NT2/D1 (cell line): ENCODE measurements around the gene ERC1.
A peak's percentile ranks its signal among the peaks of the same experiment; 100 is the strongest.

Source experiments
- DNase-seq: peaks from one replicate; pipeline ENCODE4 v3.0.0-alpha.2; 2011; ENCODE audit warnings: low read depth, low spot score
- H3K27me3 ChIP-seq: 2 replicates; pipeline ENCODE4 v1.6.0; 2011; ENCODE audit warnings: mild to moderate bottlenecking; ENCODE audit not compliant: insufficient read length, insufficient read depth
- H3K36me3 ChIP-seq: 2 replicates; pipeline ENCODE4 v1.6.1; 2011; ENCODE audit warnings: mild to moderate bottlenecking, low read length, mixed read lengths; ENCODE audit not compliant: insufficient read depth, insufficient read length
- H3K4me1 ChIP-seq: 2 replicates; pipeline ENCODE4 v1.5.1; 2011; ENCODE audit not compliant: insufficient read depth, insufficient read length
- H3K4me3 ChIP-seq: 2 replicates; pipeline ENCODE4 v1.5.1; 2011; ENCODE audit warnings: low read depth; ENCODE audit not compliant: insufficient read length
- H3K9ac ChIP-seq: 2 replicates; pipeline ENCODE4 v1.6.0; 2011; ENCODE audit warnings: low read depth; ENCODE audit not compliant: insufficient read length
- H3K9me3 ChIP-seq: 2 replicates; pipeline ENCODE4 v1.5.1; 2011; ENCODE audit warnings: mild to moderate bottlenecking, low read length; ENCODE audit not compliant: insufficient read depth
- SUZ12 ChIP-seq: IDR thresholded peaks from 2 replicates; pipeline ENCODE4 v1.6.1; 2011; ENCODE audit not compliant: insufficient read length, insufficient read depth; ENCODE audit errors: extremely low read depth
- YY1 ChIP-seq: IDR thresholded peaks from 2 replicates; pipeline ENCODE4 v1.6.1; 2011; ENCODE audit not compliant: insufficient read length, insufficient read depth
- ZNF274 ChIP-seq: IDR thresholded peaks from 2 replicates; pipeline ENCODE4 v1.6.1; 2011; ENCODE audit warnings: mild to moderate bottlenecking, low read depth, low read length

ERC1 gene

GRCh38 chr12:1517007-1517406 lies 526.0 kb downstream of the ERC1 start:
- TF ChIP-seq ZNF274: no peak
- no peak for TF ChIP-seq SUZ12
- no peak for TF ChIP-seq YY1
- Histone ChIP-seq H3K27me3 (no peaks in the 10 kb centered on the region), H3K4me1 (peaks cover 11% of the 10 kb centered on the region), H3K4me3 (no peak overlapping the region), H3K9ac (no peak overlapping the region), H3K9me3 (peaks cover 23% of the 10 kb centered on the region), H3K36me3 (no peaks in the 10 kb centered on the region)
- peak; percentile 71 for DNase-seq

- DNase-seq: no peak
- Histone ChIP-seq H3K9ac (no peak overlapping the region), H3K4me3 (no peak overlapping the region), H3K4me1 (peaks cover 12% of the 10 kb centered on the region), H3K36me3 (no peaks in the 10 kb centered on the region), H3K27me3 (no peaks in the 10 kb centered on the region), H3K9me3 (peaks cover 23% of the 10 kb centered on the region)
- TF ChIP-seq ZNF274 (no peak), YY1 (no peak), SUZ12 (no peak)
These were observed 526.9 kb downstream of the ERC1 start for GRCh38 chr12:1517734-1518525.

GRCh38 chr12:1518591-1519516 lies 527.8 kb downstream of the ERC1 start:
- no peak for DNase-seq
- Histone ChIP-seq H3K4me1 (peaks cover 22% of the 10 kb centered on the region), H3K9ac (no peak overlapping the region), H3K36me3 (no peaks in the 10 kb centered on the region), H3K27me3 (no peaks in the 10 kb centered on the region), H3K9me3 (peaks cover 23% of the 10 kb centered on the region), H3K4me3 (no peak overlapping the region)
- no peak for TF ChIP-seq YY1
- no peak for TF ChIP-seq ZNF274
- TF ChIP-seq SUZ12: no peak

GRCh38 chr12:1519642-1520041 lies 528.6 kb downstream of the ERC1 start:
- TF ChIP-seq ZNF274: no peak
- no peak for TF ChIP-seq SUZ12
- no peak for TF ChIP-seq YY1
- no peak for DNase-seq
- Histone ChIP-seq H3K36me3 (no peaks in the 10 kb centered on the region), H3K27me3 (no peaks in the 10 kb centered on the region), H3K4me3 (no peak overlapping the region), H3K9ac (no peak overlapping the region), H3K9me3 (peaks cover 19% of the 10 kb centered on the region), H3K4me1 (peaks cover 26% of the 10 kb centered on the region)

- H3K27me3 ChIP-seq: peaks cover 10% of the 10 kb centered on the region
These were observed 532.0 kb downstream of the ERC1 start for GRCh38 chr12:1523046-1523445.

GRCh38 chr12:1523558-1524050 lies 532.6 kb downstream of the ERC1 start:
- Histone ChIP-seq H3K9ac (peak overlapping the region; percentile 21), H3K36me3 (no peaks in the 10 kb centered on the region), H3K4me3 (no peak overlapping the region), H3K27me3 (peaks cover 15% of the 10 kb centered on the region), H3K4me1 (peaks cover 31% of the 10 kb centered on the region), H3K9me3 (no peaks in the 10 kb centered on the region)
- no peak for TF ChIP-seq YY1
- no peak for TF ChIP-seq SUZ12
- no peak for TF ChIP-seq ZNF274
- peak; percentile 90 for DNase-seq

More at GRCh38 chr12:1523046-1523445, 532.0 kb downstream of the ERC1 start:
- H3K4me1 ChIP-seq: peaks cover 34% of the 10 kb centered on the region
- H3K36me3 ChIP-seq: no peaks in the 10 kb centered on the region
- no peak overlapping the region for H3K4me3 ChIP-seq
- TF ChIP-seq ZNF274 (no peak), SUZ12 (no peak), YY1 (no peak)
- H3K9ac ChIP-seq: peak overlapping the region; percentile 21
- H3K9me3 ChIP-seq: no peaks in the 10 kb centered on the region
- DNase-seq: no peak

- Histone ChIP-seq H3K9ac (no peak overlapping the region), H3K36me3 (no peaks in the 10 kb centered on the region), H3K4me3 (no peak overlapping the region), H3K27me3 (peaks cover 33% of the 10 kb centered on the region), H3K9me3 (no peaks in the 10 kb centered on the region), H3K4me1 (peaks cover 29% of the 10 kb centered on the region)
- TF ChIP-seq SUZ12 (no peak), YY1 (no peak), ZNF274 (no peak)
- no peak for DNase-seq
These were observed 534.8 kb downstream of the ERC1 start for GRCh38 chr12:1525858-1526257.
